Stimulated activated CD4-positive, alpha-beta T cell treated with anti-CD3 and anti-CD28 coated beads, Interleukin-1b, Interleukin-23, amount 100 ng/mL, for 48 hours (primary cell): ENCODE results near the gene SEMA4D.
"Not testable (repeated sequence)": the region's sequence is repeated elsewhere in the genome, so short reads cannot be mapped to it uniquely, and the experiment has no call there.

Experiments used
- DNase-seq: peaks from one replicate; pipeline ENCODE4 v3.0.0-alpha.2; 2020

Gene SEMA4D

GRCh38 chr9:89497257-89497963, 503 bp downstream of the SEMA4D start:
- no peak for DNase-seq

- DNase-seq = peak; percentile 41
These were observed 1.2 kb downstream of the SEMA4D start for GRCh38 chr9:89496645-89497256.

GRCh38 chr9:89495824-89496560, 1.9 kb downstream of the SEMA4D start:
- DNase-seq = no peak

- no peak for DNase-seq
These were observed 3.7 kb downstream of the SEMA4D start for GRCh38 chr9:89494199-89494598.

- no peak for DNase-seq
These were observed 4.2 kb downstream of the SEMA4D start for GRCh38 chr9:89493671-89494070.

- DNase-seq = no peak
These were observed 4.7 kb downstream of the SEMA4D start for GRCh38 chr9:89493181-89493580.

GRCh38 chr9:89492586-89492985, 5.3 kb downstream of the SEMA4D start:
- DNase-seq = no peak

GRCh38 chr9:89491694-89492093, 6.2 kb downstream of the SEMA4D start:
- peak; percentile 36 for DNase-seq

GRCh38 chr9:89489548-89490530, 8.1 kb downstream of the SEMA4D start:
- no peak for DNase-seq

GRCh38 chr9:89488936-89489335, 9.0 kb downstream of the SEMA4D start:
- no peak for DNase-seq

- DNase-seq = no peak
These were observed 9.8 kb downstream of the SEMA4D start for GRCh38 chr9:89488131-89488530.

- no peak for DNase-seq
These were observed 11.2 kb downstream of the SEMA4D start for GRCh38 chr9:89486681-89487080.

GRCh38 chr9:89484475-89485404, 13.2 kb downstream of the SEMA4D start:
- no peak for DNase-seq

GRCh38 chr9:89483592-89484474, 14.1 kb downstream of the SEMA4D start:
- DNase-seq = peak; percentile 62

- DNase-seq = no peak
These were observed 15.0 kb downstream of the SEMA4D start for GRCh38 chr9:89482901-89483361.

- DNase-seq = no peak
These were observed 15.7 kb downstream of the SEMA4D start for GRCh38 chr9:89482056-89482851.

- no peak for DNase-seq
These were observed 16.4 kb downstream of the SEMA4D start for GRCh38 chr9:89481538-89481915.

GRCh38 chr9:89480825-89481537, 16.9 kb downstream of the SEMA4D start:
- no peak for DNase-seq

GRCh38 chr9:89480372-89480771, 17.5 kb downstream of the SEMA4D start:
- DNase-seq = not testable (repeated sequence)
